MM.1S (cell line): ENCODE results near the gene TIGD6.

Experiments
- CTCF ChIP-seq: fragments of 300-600 bp; sonication (generic); IDR thresholded peaks from 2 replicates; pipeline ENCODE4 v1.5.1; 2016; ENCODE audit warnings: antibody characterized with exemption, low read length, mixed read lengths
- EZH2 ChIP-seq: fragments of 300-600 bp; sonication (generic); optimal IDR thresholded peaks from 2 replicates; pipeline ENCODE3; 2017; ENCODE audit warnings: low read depth, mild to moderate bottlenecking, antibody characterized with exemption, low read length, mixed read lengths
- EZH2phosphoT487 ChIP-seq: fragments of 300-600 bp; sonication (generic); IDR thresholded peaks from 2 replicates; pipeline ENCODE4 v1.6.1; 2018; ENCODE audit warnings: antibody characterized with exemption, low read length

- TF ChIP-seq CTCF (no peak), EZH2 (no peak), EZH2phosphoT487 (no peak)
These were observed 34.2 kb upstream of the TIGD6 start for GRCh38 chr5:150034662-150035061.
